IMR-90 (cell line): ENCODE data around the gene TRMT13. TPM values are rescaled to one million over a fixed set of nuclear protein-coding genes. Genes with fewer than 3 reads are reported as not detected.

Experiments
- ATAC-seq: fragments of 200-7000 bp; cut with Tn5 transposase; 2 replicates; pipeline ENCODE4 v1.9.1; 2020; ENCODE audit warnings: low read depth, mild to moderate bottlenecking, moderate library complexity
- BruUV-seq: library from RNA; stranded (reverse); fragments of 400-500 nt; replicated peaks from 2 replicates; lab custom pipeline; 2021; lab: Mats Ljungman, UMichigan
- CTCF ChIA-PET: fragments of 300-600 bp; formaldehyde crosslinking; extraction: SDS; loops from one replicate; lab custom pipeline; 2021; ENCODE audit warnings: antibody characterized with exemption; lab: Yijun Ruan, JAX
- POLR2A ChIA-PET: fragments of 300-600 bp; sonication (Branson Sonifier 250); formaldehyde crosslinking; loops from one replicate; lab custom pipeline; 2022; ENCODE audit warnings: antibody characterized with exemption; ENCODE audit not compliant: unreplicated experiment; lab: Charles Lee
- DNase-seq: peaks from one replicate; pipeline ENCODE4 v3.0.0; 2013
- H2AFZ ChIP-seq: replicated peaks from 2 replicates; pipeline ENCODE3; 2013; ENCODE audit warnings: low read length, mild to moderate bottlenecking; ENCODE audit not compliant: poor library complexity
- H2AK5ac ChIP-seq: 2 replicates; pipeline ENCODE4 v1.6.1; 2013; ENCODE audit warnings: low read depth, low read length, inconsistent platforms
- H2AK9ac ChIP-seq: replicated peaks from 2 replicates; pipeline ENCODE3; 2013; ENCODE audit warnings: mild to moderate bottlenecking, low read depth, low read length, moderate library complexity; ENCODE audit not compliant: poor library complexity
- H2BK120ac ChIP-seq: 2 replicates; pipeline ENCODE4 v1.6.1; 2013; ENCODE audit warnings: low read depth, low read length, inconsistent platforms
- H2BK15ac ChIP-seq: 3 replicates; pipeline ENCODE4 v1.6.1; 2013; ENCODE audit warnings: low read depth, low read length, inconsistent platforms
- H2BK20ac ChIP-seq: 2 replicates; pipeline ENCODE4 v1.6.1; 2013; ENCODE audit warnings: low read depth, mild to moderate bottlenecking, inconsistent platforms, low read length, moderate library complexity
- H2BK5ac ChIP-seq: 2 replicates; pipeline ENCODE4 v1.6.1; 2013; ENCODE audit warnings: mild to moderate bottlenecking, low read depth, low read length, inconsistent platforms; ENCODE audit not compliant: poor library complexity, severe bottlenecking
- H3K14ac ChIP-seq: replicated peaks from 2 replicates; pipeline ENCODE4 v1.6.1; 2013; ENCODE audit warnings: low read depth, low read length, inconsistent platforms
- H3K18ac ChIP-seq: 2 replicates; pipeline ENCODE4 v1.6.1; 2013; ENCODE audit warnings: low read depth, low read length, control low read depth
- H3K23ac ChIP-seq: 2 replicates; pipeline ENCODE4 v1.6.1; 2013; ENCODE audit warnings: low read depth, low read length, inconsistent platforms
- H3K27ac ChIP-seq: 2 replicates; pipeline ENCODE4 v1.5.1; 2013; ENCODE audit warnings: mild to moderate bottlenecking, control low read depth, low read length; ENCODE audit not compliant: insufficient read depth
- H3K27me3 ChIP-seq: 2 replicates; pipeline ENCODE4 v1.6.1; 2013; ENCODE audit warnings: low read length; ENCODE audit not compliant: control insufficient read depth, insufficient read depth
- H3K36me3 ChIP-seq: 2 replicates; pipeline ENCODE4 v1.6.1; 2013; ENCODE audit warnings: low read length, mixed read lengths; ENCODE audit not compliant: control insufficient read depth, insufficient read depth
- H3K4ac ChIP-seq: 2 replicates; pipeline ENCODE4 v1.6.1; 2013; ENCODE audit warnings: low read depth, low read length, inconsistent platforms
- H3K4me1 ChIP-seq: 2 replicates; pipeline ENCODE4 v1.6.1; 2013; ENCODE audit warnings: low read length, mixed read lengths; ENCODE audit not compliant: control insufficient read depth, insufficient read depth
- H3K4me2 ChIP-seq: 2 replicates; pipeline ENCODE4 v1.6.1; 2013; ENCODE audit warnings: low read depth, mild to moderate bottlenecking, control low read depth, low read length, moderate library complexity
- H3K4me3 ChIP-seq: 2 replicates; pipeline ENCODE4 v1.5.1; 2013; ENCODE audit warnings: low read depth, mild to moderate bottlenecking, control low read depth, low read length, moderate library complexity; ENCODE audit not compliant: insufficient read depth
- H3K56ac ChIP-seq: 2 replicates; pipeline ENCODE4 v1.6.1; 2013; ENCODE audit warnings: low read length, inconsistent platforms; ENCODE audit not compliant: insufficient read depth; ENCODE audit errors: extremely low read depth
- H3K79me1 ChIP-seq, 2 experiments: 2 replicates each; pipeline ENCODE4 v1.6.1; 2013; ENCODE audit warnings: low read length in 2 of 2, inconsistent platforms in 1 of 2, low read depth in 1 of 2
- H3K9ac ChIP-seq: 2 replicates; pipeline ENCODE4 v1.6.1; 2013; ENCODE audit warnings: low read depth, low read length, control low read depth
- H3K9me1 ChIP-seq: 2 replicates; pipeline ENCODE4 v1.6.1; 2013; ENCODE audit warnings: low read length, inconsistent platforms; ENCODE audit not compliant: insufficient read depth
- H3K9me3 ChIP-seq: 2 replicates; pipeline ENCODE4 v1.6.1; 2013; ENCODE audit warnings: low read length; ENCODE audit not compliant: control insufficient read depth, insufficient read depth
- H4K20me1 ChIP-seq: 2 replicates; pipeline ENCODE4 v1.6.1; 2013; ENCODE audit warnings: low read length, inconsistent platforms; ENCODE audit not compliant: insufficient read depth
- H4K5ac ChIP-seq: 2 replicates; pipeline ENCODE4 v1.6.1; 2013; ENCODE audit warnings: mild to moderate bottlenecking, low read depth, low read length, control low read depth
- H4K8ac ChIP-seq, 2 experiments: 2 replicates each; pipeline ENCODE4 v1.6.1; 2013; ENCODE audit warnings: low read depth in 2 of 2, low read length in 2 of 2, control low read depth in 1 of 2, inconsistent platforms in 1 of 2
- H4K91ac ChIP-seq: 2 replicates; pipeline ENCODE4 v1.6.1; 2013; ENCODE audit warnings: low read depth, low read length, inconsistent platforms; ENCODE audit not compliant: insufficient read depth
- BHLHE40 ChIP-seq: fragments of 150-350 bp; IDR thresholded peaks from 2 replicates; pipeline ENCODE4 v1.6.1; 2016; ENCODE audit warnings: mild to moderate bottlenecking, low read depth, low read length
- CEBPB ChIP-seq: IDR thresholded peaks from 2 replicates; pipeline ENCODE4 v1.6.1; 2012; ENCODE audit warnings: low read depth, low read length, improper control_type of control experiment
- CHD1 ChIP-seq: IDR thresholded peaks from 2 replicates; pipeline ENCODE4 v1.6.1; 2012; ENCODE audit warnings: low read depth, low read length, improper control_type of control experiment
- ELK1 ChIP-seq: fragments of 150-350 bp; IDR thresholded peaks from 2 replicates; pipeline ENCODE4 v1.6.1; 2016; ENCODE audit warnings: low read depth, mild to moderate bottlenecking, low read length, moderate library complexity, borderline replicate concordance
- FOS ChIP-seq: fragments of 150-350 bp; IDR thresholded peaks from 2 replicates; pipeline ENCODE4 v1.6.1; 2016; ENCODE audit warnings: low read depth, low read length
- MAFK ChIP-seq: IDR thresholded peaks from 2 replicates; pipeline ENCODE4 v1.6.1; 2012; ENCODE audit warnings: low read depth, low read length, improper control_type of control experiment
- MAZ ChIP-seq: IDR thresholded peaks from 2 replicates; pipeline ENCODE4 v1.6.1; 2012; ENCODE audit warnings: low read depth, mild to moderate bottlenecking, low read length, improper control_type of control experiment, moderate library complexity, borderline replicate concordance
- MXI1 ChIP-seq: IDR thresholded peaks from 2 replicates; pipeline ENCODE4 v1.6.1; 2012; ENCODE audit warnings: low read depth, mild to moderate bottlenecking, low read length, moderate library complexity, borderline replicate concordance
- NFE2L2 ChIP-seq: fragments of 150-350 bp; IDR thresholded peaks from 2 replicates; pipeline ENCODE4 v1.6.1; 2016; ENCODE audit warnings: low read depth, mild to moderate bottlenecking, low read length
- POLR2A ChIP-seq: IDR thresholded peaks from 2 replicates; pipeline ENCODE4 v1.6.1; 2012; ENCODE audit warnings: mild to moderate bottlenecking, low read depth, low read length
- RAD21 ChIP-seq: IDR thresholded peaks from 2 replicates; pipeline ENCODE4 v1.6.1; 2012; ENCODE audit warnings: low read length, improper control_type of control experiment
- RCOR1 ChIP-seq: IDR thresholded peaks from 2 replicates; pipeline ENCODE4 v1.6.1; 2012; ENCODE audit warnings: mild to moderate bottlenecking, low read length, improper control_type of control experiment; ENCODE audit not compliant: insufficient replicate concordance
- RFX5 ChIP-seq: IDR thresholded peaks from 2 replicates; pipeline ENCODE4 v1.8.0; 2012; ENCODE audit warnings: low read depth, mild to moderate bottlenecking, low read length, moderate library complexity
- SMC3 ChIP-seq: fragments of 150-350 bp; IDR thresholded peaks from 2 replicates; pipeline ENCODE4 v1.6.1; 2016; ENCODE audit warnings: low read depth, mild to moderate bottlenecking, antibody characterized with exemption, low read length, moderate library complexity
- USF2 ChIP-seq: fragments of 150-350 bp; IDR thresholded peaks from 2 replicates; pipeline ENCODE4 v1.6.1; 2017; ENCODE audit warnings: mild to moderate bottlenecking, antibody characterized with exemption, low read length, low read depth
- WGBS, 2 experiments: methylation state at CpG; one replicate each; pipeline versions ENCODE4 v1.1.5 to v1.1.7; 2013; ENCODE audit warnings: missing lambda C conversion rate in 2 of 2; ENCODE audit not compliant: insufficient read length in 1 of 2; ENCODE audit errors: extremely low coverage in 2 of 2; 5-methylcytosine and 5-hydroxymethylcytosine counted together
- dilution Hi-C: fragments of 300-500 bp; cut with HindIII; formaldehyde crosslinking; loops from one replicate; pipeline ENCODE4 v1.14.3; 2018; ENCODE audit warnings: low sequenced_read_pairs; ENCODE audit not compliant: unreplicated experiment
- in situ Hi-C: fragments of 300-500 bp; cut with MboI; formaldehyde crosslinking; loops from 3 replicates; pipeline ENCODE4 v1.14.3; 2019; ENCODE audit warnings: low sequenced_read_pairs, inconsistent platforms, mixed read lengths
- intact Hi-C: fragments of 100-400 bp; cut with micrococcal nuclease; formaldehyde crosslinking; loops from 2 replicates; pipeline ENCODE4 v1.10.0; 2022
- polyA plus RNA-seq, 3 experiments: library from polyadenylated mRNA; depleted of rRNA; stranded (reverse); fragments of >200 nt; gene quantifications; 2 replicates each; pipeline ENCODE4 v1.2.3, GENCODE V29; 2012; ENCODE audit warnings: low replicate concordance in 1 of 3
- total RNA-seq: library from RNA; depleted of rRNA; stranded (reverse); fragments of >200 nt; gene quantifications from 2 replicates; pipeline ENCODE4 v1.2.3, GENCODE V29; 2012
- TF ChIP-seq, protein P1 (sequence below): conservative IDR thresholded peaks from 2 replicates; pipeline ENCODE4 v1.5.1; 2012; ENCODE audit warnings: mild to moderate bottlenecking, low read depth, low read length, improper control_type of control experiment

The TRMT13 gene
- total and polyA plus RNA-seq, 2 of the 4 experiments (the other 2 are of a cell fraction): 5.2 to 7.7 TPM

DNA sequence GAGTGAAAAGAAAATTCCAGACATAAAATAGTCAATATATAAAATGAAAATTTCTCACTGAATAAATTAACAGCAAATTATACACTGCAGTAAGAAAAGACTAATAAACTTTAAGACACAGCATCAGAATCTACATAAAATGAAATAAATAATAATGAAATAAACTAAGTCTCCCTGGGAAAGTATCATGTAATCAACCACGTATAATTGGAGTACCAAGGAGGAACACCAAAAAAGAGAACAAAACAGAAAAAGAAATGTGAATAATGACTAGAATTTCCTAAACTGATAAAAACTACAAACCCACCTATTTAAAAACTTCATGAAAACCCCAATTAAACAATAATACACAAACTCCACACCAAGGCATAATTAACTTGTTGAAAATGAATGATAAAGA, 43.9 kb upstream of the TRMT13 start:
- Histone ChIP-seq H3K14ac (no peak overlapping the region), H3K4me3 (no peak overlapping the region), H3K27ac (no peak overlapping the region), H2BK15ac (no peak overlapping the region), H2BK5ac (no peak overlapping the region), H3K79me1 (no peaks in the 10 kb centered on the region), H3K56ac (no peak overlapping the region), H2AFZ (no peak overlapping the region), H3K9me3 (no peaks in the 10 kb centered on the region), H3K23ac (no peak overlapping the region), H4K20me1 (no peaks in the 10 kb centered on the region), H2BK20ac (no peak overlapping the region), H3K4me2 (no peak overlapping the region), H3K4ac (no peak overlapping the region), H3K4me1 (no peaks in the 10 kb centered on the region), H4K8ac (no peak overlapping the region), H3K18ac (no peak overlapping the region), H2BK120ac (no peak overlapping the region), H2AK9ac (no peak overlapping the region), H3K9ac (no peak overlapping the region), H3K36me3 (peaks cover 10% of the 10 kb centered on the region), H2AK5ac (no peak overlapping the region), H3K9me1 (peaks cover 3% of the 10 kb centered on the region), H4K5ac (no peak overlapping the region), H3K27me3 (no peaks in the 10 kb centered on the region), H4K91ac (no peak overlapping the region)
- intact Hi-C loops: no loop called here
- DNase-seq: no peak
- BruUV-seq: no TSS peak
- ChIA-PET CTCF (no interaction called here), POLR2A (no interaction called here)
- dilution Hi-C loops: no loop called here
- TF ChIP-seq MAFK (no peak), SMC3 (no peak), RFX5 (no peak), FOS (no peak), RCOR1 (no peak), MAZ (no peak), CEBPB (no peak), RAD21 (no peak), POLR2A (no peak), CHD1 (no peak), ELK1 (no peak), USF2 (no peak), NFE2L2 (no peak), MXI1 (no peak), BHLHE40 (no peak)
- TF ChIP-seq, protein P1, sequence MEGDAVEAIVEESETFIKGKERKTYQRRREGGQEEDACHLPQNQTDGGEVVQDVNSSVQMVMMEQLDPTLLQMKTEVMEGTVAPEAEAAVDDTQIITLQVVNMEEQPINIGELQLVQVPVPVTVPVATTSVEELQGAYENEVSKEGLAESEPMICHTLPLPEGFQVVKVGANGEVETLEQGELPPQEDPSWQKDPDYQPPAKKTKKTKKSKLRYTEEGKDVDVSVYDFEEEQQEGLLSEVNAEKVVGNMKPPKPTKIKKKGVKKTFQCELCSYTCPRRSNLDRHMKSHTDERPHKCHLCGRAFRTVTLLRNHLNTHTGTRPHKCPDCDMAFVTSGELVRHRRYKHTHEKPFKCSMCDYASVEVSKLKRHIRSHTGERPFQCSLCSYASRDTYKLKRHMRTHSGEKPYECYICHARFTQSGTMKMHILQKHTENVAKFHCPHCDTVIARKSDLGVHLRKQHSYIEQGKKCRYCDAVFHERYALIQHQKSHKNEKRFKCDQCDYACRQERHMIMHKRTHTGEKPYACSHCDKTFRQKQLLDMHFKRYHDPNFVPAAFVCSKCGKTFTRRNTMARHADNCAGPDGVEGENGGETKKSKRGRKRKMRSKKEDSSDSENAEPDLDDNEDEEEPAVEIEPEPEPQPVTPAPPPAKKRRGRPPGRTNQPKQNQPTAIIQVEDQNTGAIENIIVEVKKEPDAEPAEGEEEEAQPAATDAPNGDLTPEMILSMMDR: no peak
- in situ Hi-C loops: loop anchor here (5.0 kb wide), 1 partner anchor 33 kb away; no protein-coding TSS in a partner anchor
- no peak for ATAC-seq
- no CpG with 5 or more reads among the region's 1 CpG for WGBS, 2 experiments
